ENCODE data around the gene TBRG1.

GRCh38 chr11:124622531-124623451 lies at the start of gene TBRG1:
- TF ChIP-seq EZH2phosphoT487 (IDR thresholded peaks at IDR 0.05; ENCODE audit: insufficient read depth, low read depth), result no peak
- no peak for TF ChIP-seq EZH2 (IDR thresholded peaks at IDR 0.05; ENCODE audit: insufficient read depth, poor library complexity, severe bottlenecking)
